A549 (cell line): ENCODE measurements around the gene LMO1. TPM values are rescaled to one million over a fixed set of nuclear protein-coding genes. Genes with fewer than 3 reads are reported as not detected.

Experiments
- ATAC-seq, 2 experiments: fragments of 200-7000 bp in 1 of 2; fragments of >200 bp in 1 of 2; cut with Nextera tagmentation in 1 of 2; cut with Tn5 transposase in 1 of 2; 3 replicates each; pipeline versions ENCODE4 v1.8.0 to v1.9.1; 2018 to 2020; ENCODE audit warnings: mild to moderate bottlenecking in 1 of 2, moderate library complexity in 1 of 2
- CTCF ChIA-PET: fragments of 300-600 bp; sonication (Branson Sonifier 250); formaldehyde crosslinking; extraction: SDS; loops from one replicate; lab custom pipeline; 2021; ENCODE audit warnings: antibody characterized with exemption, inconsistent platforms; lab: Yijun Ruan, JAX
- POLR2A ChIA-PET: fragments of 350-600 bp; formaldehyde crosslinking; extraction: SDS; loops from one replicate; lab custom pipeline; 2021; ENCODE audit warnings: antibody characterized with exemption, inconsistent platforms; lab: Yijun Ruan, JAX
- DNase-seq, 2 experiments: peaks; one replicate each; pipeline versions ENCODE4 v3.0.0 to v3.0.0-alpha.2; 2011 to 2016; ENCODE audit warnings: low read depth in 1 of 2, low spot score in 1 of 2
- FAIRE-seq: peaks from 2 replicates; lab custom pipeline; 2011; peaks lifted over from hg19 to GRCh38; lab: Jason Lieb, UNC
- H3K27ac ChIP-seq, 2 experiments: fragments of >200 bp; sonication (Bioruptor Twin); formaldehyde crosslinking; 3 replicates each; pipeline ENCODE4 v1.5.1; 2016 to 2017
- H3K4me1 ChIP-seq: fragments of >200 bp; sonication (Bioruptor Twin); formaldehyde crosslinking; 3 replicates; pipeline ENCODE4 v1.6.1; 2016
- H3K4me2 ChIP-seq: fragments of >200 bp; sonication (Bioruptor Twin); formaldehyde crosslinking; 3 replicates; pipeline ENCODE4 v1.6.1; 2016
- H3K4me3 ChIP-seq: fragments of >200 bp; sonication (Bioruptor Twin); formaldehyde crosslinking; 3 replicates; pipeline ENCODE4 v1.5.1; 2016
- H3K9me3 ChIP-seq: fragments of >200 bp; sonication (Bioruptor Twin); formaldehyde crosslinking; 3 replicates; pipeline ENCODE4 v1.6.1; 2016
- CBX8 ChIP-seq: fragments of 200-600 bp; sonication (generic); IDR thresholded peaks from 2 replicates; pipeline ENCODE4 v1.6.1; 2016
- CHD2 ChIP-seq: fragments of 150-350 bp; IDR thresholded peaks from 2 replicates; pipeline ENCODE4 v1.6.1; 2014; ENCODE audit warnings: low read length; ENCODE audit not compliant: partially characterized antibody
- CHD4 ChIP-seq: fragments of 200-600 bp; sonication (generic); IDR thresholded peaks from 2 replicates; pipeline ENCODE4 v1.6.1; 2016; ENCODE audit warnings: antibody characterized with exemption, mild to moderate bottlenecking, borderline replicate concordance
- EHF ChIP-seq: fragments of 250-450 bp; sonication (Bioruptor Pico); IDR thresholded peaks from 2 replicates; pipeline ENCODE4 v1.5.0; 2020; ENCODE audit warnings: mild to moderate bottlenecking
- EP300 ChIP-seq, 2 experiments: fragments of >200 bp; sonication (Bioruptor Twin); formaldehyde crosslinking; IDR thresholded peaks; 2 replicates in 1 of 2; 3 replicates in 1 of 2; pipeline ENCODE4 v1.6.1; 2016 to 2017
- ESRRA ChIP-seq: fragments of 150-350 bp; IDR thresholded peaks from 2 replicates; pipeline ENCODE4 v1.6.1; 2014; ENCODE audit warnings: mild to moderate bottlenecking, low read length, borderline replicate concordance
- FOXS1 ChIP-seq: fragments of 250-450 bp; sonication (Bioruptor Pico); IDR thresholded peaks from 2 replicates; pipeline ENCODE4 v1.5.0; 2020; ENCODE audit warnings: mild to moderate bottlenecking, moderate library complexity
- HDAC2 ChIP-seq: fragments of 200-600 bp; sonication (generic); IDR thresholded peaks from 2 replicates; pipeline ENCODE4 v1.6.1; 2016
- JUN ChIP-seq, 2 experiments: fragments of >200 bp; sonication (Bioruptor Twin); formaldehyde crosslinking; IDR thresholded peaks; 2 replicates in 1 of 2; 3 replicates in 1 of 2; pipeline ENCODE4 v1.6.1; 2016 to 2017
- JUNB ChIP-seq: fragments of >200 bp; sonication (Bioruptor Twin); formaldehyde crosslinking; IDR thresholded peaks from 2 replicates; pipeline ENCODE4 v1.6.1; 2016
- KDM5A ChIP-seq: fragments of 200-600 bp; sonication (generic); IDR thresholded peaks from 2 replicates; pipeline ENCODE4 v1.6.1; 2016; ENCODE audit warnings: antibody characterized with exemption, mild to moderate bottlenecking
- MAFK ChIP-seq: fragments of 450-650 bp; IDR thresholded peaks from 2 replicates; pipeline ENCODE4 v1.6.1; 2014; ENCODE audit not compliant: partially characterized antibody
- NR3C1 ChIP-seq: fragments of >200 bp; sonication (Bioruptor Twin); formaldehyde crosslinking; IDR thresholded peaks from 3 replicates; pipeline ENCODE4 v1.6.1; 2017
- PHF8 ChIP-seq: fragments of 200-600 bp; sonication (generic); IDR thresholded peaks from 2 replicates; pipeline ENCODE4 v1.6.1; 2016; ENCODE audit warnings: low read depth, mild to moderate bottlenecking, antibody characterized with exemption, moderate library complexity, borderline replicate concordance
- RCOR1 ChIP-seq: fragments of 150-350 bp; IDR thresholded peaks from 2 replicates; pipeline ENCODE4 v1.6.1; 2014; ENCODE audit warnings: antibody characterized with exemption, low read length, low read depth
- SMC3 ChIP-seq: fragments of >200 bp; sonication (Bioruptor Twin); formaldehyde crosslinking; IDR thresholded peaks from 3 replicates; pipeline ENCODE4 v1.6.1; 2018; ENCODE audit warnings: inconsistent platforms
- TFCP2L1 ChIP-seq: fragments of 250-450 bp; sonication (Bioruptor Pico); IDR thresholded peaks from 2 replicates; pipeline ENCODE4 v1.5.0; 2021; ENCODE audit warnings: mild to moderate bottlenecking
- ZNF302 ChIP-seq: fragments of 250-450 bp; sonication (Bioruptor Pico); IDR thresholded peaks from 2 replicates; pipeline ENCODE4 v1.9.0; 2021; ENCODE audit warnings: inconsistent platforms, mild to moderate bottlenecking, moderate library complexity
- WGBS: methylation state at CpG from one replicate; pipeline ENCODE4 v1.1.6; 2017; ENCODE audit errors: missing lambda C conversion rate; 5-methylcytosine and 5-hydroxymethylcytosine counted together
- polyA plus RNA-seq, 4 experiments: library from polyadenylated mRNA; depleted of rRNA in 3 of 4; stranded (reverse); fragments of >200 nt; fragmentation: RNase III in 1 of 4; extraction: RNeasy Plus Mini Kit Qiagen cat#74134 plus additional on column Dnase treatment in 1 of 4; gene quantifications; 2 replicates in 3 of 4; 3 replicates in 1 of 4; pipeline ENCODE4 v1.2.3, GENCODE V29; 2011 to 2017
- TF ChIP-seq, protein P1 (sequence below): fragments of 450-650 bp; IDR thresholded peaks from 2 replicates; pipeline ENCODE4 v1.6.1; 2014; ENCODE audit warnings: antibody characterized with exemption
- TF ChIP-seq, protein P2 (sequence below): fragments of 250-450 bp; sonication (Bioruptor Pico); IDR thresholded peaks from 2 replicates; pipeline ENCODE4 v1.5.0; 2021; ENCODE audit warnings: mild to moderate bottlenecking, moderate library complexity, borderline replicate concordance
- TF ChIP-seq, protein P3 (sequence below): fragments of >200 bp; sonication (Bioruptor Twin); formaldehyde crosslinking; IDR thresholded peaks from 3 replicates; pipeline ENCODE4 v1.6.1; 2016
- TF ChIP-seq, protein P4 (sequence below): fragments of 250-450 bp; sonication (Bioruptor Pico); IDR thresholded peaks from 2 replicates; pipeline ENCODE4 v1.5.0; 2020; ENCODE audit warnings: low read depth, mild to moderate bottlenecking, moderate library complexity
- TF ChIP-seq, protein P5 (sequence below): fragments of >200 bp; sonication (Bioruptor Twin); formaldehyde crosslinking; IDR thresholded peaks from 3 replicates; pipeline ENCODE4 v1.5.1; 2016

LMO1 gene
- polyA plus RNA-seq, 2 of the 4 experiments (the other 2 are of a cell fraction): 0.18 to 2.7 TPM

DNA sequence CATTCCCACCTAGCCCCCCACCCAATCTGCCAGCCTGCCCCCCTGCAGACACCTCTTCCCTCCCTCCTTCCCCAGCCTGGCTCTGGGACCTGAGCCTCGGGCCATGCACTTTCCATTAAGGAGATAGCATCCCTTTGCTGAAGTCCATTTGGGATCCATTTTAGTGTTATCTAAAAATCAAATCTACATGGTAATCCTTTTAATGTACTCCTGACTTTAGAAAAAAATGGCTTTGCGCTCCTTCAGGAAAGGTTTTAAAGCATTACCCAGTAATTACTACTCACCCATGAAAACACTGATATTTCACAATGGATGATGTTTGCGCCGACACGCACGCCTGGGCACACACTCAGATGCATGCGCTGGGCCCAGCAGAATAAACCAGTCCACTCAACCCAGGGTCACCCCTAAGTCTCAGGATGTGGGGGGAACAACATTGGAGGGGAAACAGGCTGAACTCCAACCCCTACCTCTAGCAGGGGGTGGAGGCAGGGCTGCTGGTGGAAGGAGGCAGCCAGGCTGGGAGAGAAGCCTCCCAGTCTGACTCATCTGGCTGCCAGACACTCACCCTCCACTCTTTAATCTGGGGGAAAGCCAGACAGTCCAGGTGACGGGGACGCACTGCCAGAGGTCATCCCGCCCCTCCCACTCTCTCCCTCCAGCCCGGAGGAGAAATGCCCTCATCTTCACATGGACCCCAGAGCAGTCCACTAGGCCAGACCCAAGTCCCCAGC, 29.8 kb downstream of the LMO1 start (continued):
- TF ChIP-seq JUNB: peak; percentile 26; the same call in 1 of the 2 replicates

DNA sequence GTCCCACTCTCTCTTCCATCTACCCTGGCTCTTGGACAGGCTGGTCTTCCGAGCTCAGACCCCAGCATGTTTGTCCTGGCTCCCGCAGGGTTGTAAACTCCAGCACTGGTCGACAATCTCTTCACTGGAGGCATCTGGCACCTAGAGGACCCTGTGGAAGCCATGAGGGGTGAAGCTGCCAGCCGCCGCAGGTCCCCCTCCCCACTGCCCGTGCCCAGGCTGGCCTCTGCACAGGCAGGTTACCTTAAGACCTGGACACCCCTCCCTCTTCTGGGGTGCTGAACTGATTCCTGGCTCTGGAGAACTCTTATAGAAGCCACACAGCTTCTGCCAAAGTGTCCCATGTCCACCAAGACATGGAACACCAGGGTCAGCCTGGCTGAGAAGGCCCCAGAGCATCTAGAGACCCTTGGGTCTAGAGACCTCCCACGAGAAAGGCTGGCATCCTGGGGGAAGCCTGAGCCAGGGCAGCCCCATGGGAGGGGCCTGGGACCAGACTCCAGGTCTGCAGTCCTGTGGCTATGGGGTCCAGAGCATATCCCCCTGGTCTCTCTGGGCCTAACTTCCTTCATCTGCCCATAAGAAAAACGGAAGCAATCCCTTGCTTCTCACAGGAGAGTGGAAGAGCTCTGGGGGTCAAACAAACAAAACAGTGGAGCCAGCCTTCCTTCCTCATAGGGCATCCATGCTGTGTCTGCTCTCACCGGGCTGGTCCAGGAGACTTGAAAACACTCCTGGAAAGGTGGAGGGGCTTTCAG, 30.6 kb downstream of the LMO1 start:
- no peak for TF ChIP-seq CHD2
- TF ChIP-seq, protein P1, sequence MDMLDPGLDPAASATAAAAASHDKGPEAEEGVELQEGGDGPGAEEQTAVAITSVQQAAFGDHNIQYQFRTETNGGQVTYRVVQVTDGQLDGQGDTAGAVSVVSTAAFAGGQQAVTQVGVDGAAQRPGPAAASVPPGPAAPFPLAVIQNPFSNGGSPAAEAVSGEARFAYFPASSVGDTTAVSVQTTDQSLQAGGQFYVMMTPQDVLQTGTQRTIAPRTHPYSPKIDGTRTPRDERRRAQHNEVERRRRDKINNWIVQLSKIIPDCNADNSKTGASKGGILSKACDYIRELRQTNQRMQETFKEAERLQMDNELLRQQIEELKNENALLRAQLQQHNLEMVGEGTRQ: no peak
- TF ChIP-seq KDM5A: no peak
- no peak for TF ChIP-seq ZNF302 (CRISPR knock-in tag)
- TF ChIP-seq, protein P2, sequence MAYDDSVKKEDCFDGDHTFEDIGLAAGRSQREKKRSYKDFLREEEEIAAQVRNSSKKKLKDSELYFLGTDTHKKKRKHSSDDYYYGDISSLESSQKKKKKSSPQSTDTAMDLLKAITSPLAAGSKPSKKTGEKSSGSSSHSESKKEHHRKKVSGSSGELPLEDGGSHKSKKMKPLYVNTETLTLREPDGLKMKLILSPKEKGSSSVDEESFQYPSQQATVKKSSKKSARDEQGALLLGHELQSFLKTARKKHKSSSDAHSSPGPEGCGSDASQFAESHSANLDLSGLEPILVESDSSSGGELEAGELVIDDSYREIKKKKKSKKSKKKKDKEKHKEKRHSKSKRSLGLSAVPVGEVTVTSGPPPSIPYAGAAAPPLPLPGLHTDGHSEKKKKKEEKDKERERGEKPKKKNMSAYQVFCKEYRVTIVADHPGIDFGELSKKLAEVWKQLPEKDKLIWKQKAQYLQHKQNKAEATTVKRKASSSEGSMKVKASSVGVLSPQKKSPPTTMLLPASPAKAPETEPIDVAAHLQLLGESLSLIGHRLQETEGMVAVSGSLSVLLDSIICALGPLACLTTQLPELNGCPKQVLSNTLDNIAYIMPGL: no peak
- peaks cover 42% of the 10 kb centered on the region for H3K4me1 ChIP-seq
- H3K4me2 ChIP-seq: peak overlapping the region; percentile 86
- DNase-seq (no peak), ATAC-seq (no peak), FAIRE-seq (no peak)
- no peaks in the 10 kb centered on the region for H3K9me3 ChIP-seq
- ChIA-PET CTCF (interaction anchor here (1.0 to 20.9 kb wide), 10 partner anchors 9 to 334 kb away, joined by 3 to 424 read pairs (median 4); partner anchors contain the start of gene LMO1), POLR2A (no interaction called here)
- peak overlapping the region; percentile 85 to 93; a peak in 5 of 6 replicates for H3K27ac ChIP-seq
- WGBS: 78% methylated on average over 7 of the region's 9 CpGs
- no peak overlapping the region for H3K4me3 ChIP-seq

DNA sequence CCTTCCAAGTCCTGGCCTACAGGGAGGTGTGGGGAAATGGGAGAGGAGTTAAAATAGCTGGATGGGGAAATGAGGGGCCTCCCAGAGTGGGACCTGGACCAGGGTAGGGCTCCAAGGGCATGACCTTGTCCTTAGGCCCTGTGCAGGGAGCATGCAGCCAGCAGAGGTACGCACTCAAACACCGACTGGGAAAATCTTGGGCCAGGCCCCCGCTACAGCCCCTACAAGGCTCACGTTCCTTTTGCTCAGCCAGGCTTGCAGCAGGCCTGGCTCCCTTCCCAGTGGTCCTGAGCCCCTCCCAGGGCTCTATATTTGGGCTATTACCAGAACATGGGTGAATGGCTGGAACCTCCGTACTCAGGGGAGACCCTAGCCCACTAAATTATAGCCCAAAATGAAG, 31.3 kb downstream of the LMO1 start:
- POLR2A ChIA-PET: no interaction called here
- no peak for DNase-seq
- Histone ChIP-seq H3K4me3 (no peak overlapping the region), H3K9me3 (no peaks in the 10 kb centered on the region), H3K4me2 (no peak overlapping the region)
- CTCF ChIA-PET: interaction anchor here (0.8 to 20.9 kb wide), 10 partner anchors 8 to 334 kb away, joined by 3 to 424 read pairs (median 4); partner anchors contain the start of gene LMO1
- FAIRE-seq: no peak
- no peak for TF ChIP-seq ESRRA
- TF ChIP-seq EHF (CRISPR knock-in tag): no peak
- no peak for TF ChIP-seq SMC3
- no peak for TF ChIP-seq PHF8
- TF ChIP-seq, all 56 proteins: peak for 0
- H3K4me1 ChIP-seq: peaks cover 48% of the 10 kb centered on the region
- peak overlapping the region; percentile 19 to 93; a peak in 3 of 6 replicates for H3K27ac ChIP-seq
- ATAC-seq: no peak
- WGBS: 90% methylated on average over 5 of the region's 5 CpGs

DNA sequence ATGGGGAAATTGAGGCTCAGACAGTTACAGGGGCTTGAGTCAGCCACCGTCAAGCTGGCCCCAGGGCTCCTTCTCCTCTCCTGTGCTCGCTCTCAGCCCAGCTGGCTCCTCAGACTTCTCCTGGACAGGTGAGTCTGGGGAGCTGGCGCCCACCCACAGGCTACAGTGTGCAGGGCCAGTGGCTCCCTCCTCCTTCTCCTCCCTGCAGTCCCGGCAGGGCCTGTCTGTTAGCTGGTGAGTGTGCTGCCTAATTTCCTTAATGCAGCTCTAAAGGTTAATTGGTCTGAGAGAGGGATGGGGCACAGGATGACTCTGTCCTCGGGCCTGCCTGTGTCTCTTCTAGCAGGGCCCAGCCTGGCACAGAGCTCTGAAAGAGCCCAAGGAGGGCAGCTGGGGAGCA, 31.7 kb downstream of the LMO1 start:
- ChIA-PET POLR2A (no interaction called here), CTCF (interaction anchor here (0.8 to 20.9 kb wide), 6 partner anchors 11 to 335 kb away, joined by 3 to 424 read pairs (median 6); partner anchors contain the start of gene LMO1)
- Histone ChIP-seq H3K27ac (peak overlapping the region in 1 of 2 experiments; percentile 93; a peak in 3 of 6 replicates), H3K4me2 (no peak overlapping the region), H3K4me1 (peaks cover 49% of the 10 kb centered on the region), H3K4me3 (no peak overlapping the region), H3K9me3 (no peaks in the 10 kb centered on the region)
- DNase-seq (no peak), ATAC-seq (no peak), FAIRE-seq (no peak)
- WGBS: 87% methylated on average over 4 of the region's 5 CpGs
- no peak for TF ChIP-seq TFCP2L1
- TF ChIP-seq CBX8: no peak
- TF ChIP-seq HDAC2: no peak
- no peak for TF ChIP-seq JUN (IDR thresholded peaks at IDR 0.05)
- no peak for TF ChIP-seq CHD4
- TF ChIP-seq NR3C1: no peak
- TF ChIP-seq FOXS1 (CRISPR knock-in tag): no peak
- TF ChIP-seq, protein P3, sequence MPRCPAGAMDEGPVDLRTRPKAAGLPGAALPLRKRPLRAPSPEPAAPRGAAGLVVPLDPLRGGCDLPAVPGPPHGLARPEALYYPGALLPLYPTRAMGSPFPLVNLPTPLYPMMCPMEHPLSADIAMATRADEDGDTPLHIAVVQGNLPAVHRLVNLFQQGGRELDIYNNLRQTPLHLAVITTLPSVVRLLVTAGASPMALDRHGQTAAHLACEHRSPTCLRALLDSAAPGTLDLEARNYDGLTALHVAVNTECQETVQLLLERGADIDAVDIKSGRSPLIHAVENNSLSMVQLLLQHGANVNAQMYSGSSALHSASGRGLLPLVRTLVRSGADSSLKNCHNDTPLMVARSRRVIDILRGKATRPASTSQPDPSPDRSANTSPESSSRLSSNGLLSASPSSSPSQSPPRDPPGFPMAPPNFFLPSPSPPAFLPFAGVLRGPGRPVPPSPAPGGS: no peak
- TF ChIP-seq, protein P4, sequence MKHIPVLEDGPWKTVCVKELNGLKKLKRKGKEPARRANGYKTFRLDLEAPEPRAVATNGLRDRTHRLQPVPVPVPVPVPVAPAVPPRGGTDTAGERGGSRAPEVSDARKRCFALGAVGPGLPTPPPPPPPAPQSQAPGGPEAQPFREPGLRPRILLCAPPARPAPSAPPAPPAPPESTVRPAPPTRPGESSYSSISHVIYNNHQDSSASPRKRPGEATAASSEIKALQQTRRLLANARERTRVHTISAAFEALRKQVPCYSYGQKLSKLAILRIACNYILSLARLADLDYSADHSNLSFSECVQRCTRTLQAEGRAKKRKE (CRISPR knock-in tag): no peak
- TF ChIP-seq MAFK: no peak
- TF ChIP-seq, protein P5, sequence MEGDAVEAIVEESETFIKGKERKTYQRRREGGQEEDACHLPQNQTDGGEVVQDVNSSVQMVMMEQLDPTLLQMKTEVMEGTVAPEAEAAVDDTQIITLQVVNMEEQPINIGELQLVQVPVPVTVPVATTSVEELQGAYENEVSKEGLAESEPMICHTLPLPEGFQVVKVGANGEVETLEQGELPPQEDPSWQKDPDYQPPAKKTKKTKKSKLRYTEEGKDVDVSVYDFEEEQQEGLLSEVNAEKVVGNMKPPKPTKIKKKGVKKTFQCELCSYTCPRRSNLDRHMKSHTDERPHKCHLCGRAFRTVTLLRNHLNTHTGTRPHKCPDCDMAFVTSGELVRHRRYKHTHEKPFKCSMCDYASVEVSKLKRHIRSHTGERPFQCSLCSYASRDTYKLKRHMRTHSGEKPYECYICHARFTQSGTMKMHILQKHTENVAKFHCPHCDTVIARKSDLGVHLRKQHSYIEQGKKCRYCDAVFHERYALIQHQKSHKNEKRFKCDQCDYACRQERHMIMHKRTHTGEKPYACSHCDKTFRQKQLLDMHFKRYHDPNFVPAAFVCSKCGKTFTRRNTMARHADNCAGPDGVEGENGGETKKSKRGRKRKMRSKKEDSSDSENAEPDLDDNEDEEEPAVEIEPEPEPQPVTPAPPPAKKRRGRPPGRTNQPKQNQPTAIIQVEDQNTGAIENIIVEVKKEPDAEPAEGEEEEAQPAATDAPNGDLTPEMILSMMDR: no peak
- TF ChIP-seq RCOR1: no peak
- TF ChIP-seq EP300 (IDR thresholded peaks at IDR 0.05): no peak
